GM18907 (cell line): ENCODE measurements around the gene C16orf96.
A peak's percentile ranks its signal among the peaks of the same experiment; 100 is the strongest.

Source experiments
- ATAC-seq: cut with Tn5 transposase; IDR thresholded peaks from one replicate; pipeline ENCODE4 v1.9.1; 2021; ENCODE audit warnings: mild to moderate bottlenecking, moderate library complexity; ENCODE audit not compliant: unreplicated experiment

The C16orf96 gene

GRCh38 chr16:4599037-4599436 is 42.9 kb downstream of the C16orf96 start:
- ATAC-seq: no peak

- ATAC-seq: no peak
These were observed 43.4 kb downstream of the C16orf96 start for GRCh38 chr16:4599545-4599944.

DNA sequence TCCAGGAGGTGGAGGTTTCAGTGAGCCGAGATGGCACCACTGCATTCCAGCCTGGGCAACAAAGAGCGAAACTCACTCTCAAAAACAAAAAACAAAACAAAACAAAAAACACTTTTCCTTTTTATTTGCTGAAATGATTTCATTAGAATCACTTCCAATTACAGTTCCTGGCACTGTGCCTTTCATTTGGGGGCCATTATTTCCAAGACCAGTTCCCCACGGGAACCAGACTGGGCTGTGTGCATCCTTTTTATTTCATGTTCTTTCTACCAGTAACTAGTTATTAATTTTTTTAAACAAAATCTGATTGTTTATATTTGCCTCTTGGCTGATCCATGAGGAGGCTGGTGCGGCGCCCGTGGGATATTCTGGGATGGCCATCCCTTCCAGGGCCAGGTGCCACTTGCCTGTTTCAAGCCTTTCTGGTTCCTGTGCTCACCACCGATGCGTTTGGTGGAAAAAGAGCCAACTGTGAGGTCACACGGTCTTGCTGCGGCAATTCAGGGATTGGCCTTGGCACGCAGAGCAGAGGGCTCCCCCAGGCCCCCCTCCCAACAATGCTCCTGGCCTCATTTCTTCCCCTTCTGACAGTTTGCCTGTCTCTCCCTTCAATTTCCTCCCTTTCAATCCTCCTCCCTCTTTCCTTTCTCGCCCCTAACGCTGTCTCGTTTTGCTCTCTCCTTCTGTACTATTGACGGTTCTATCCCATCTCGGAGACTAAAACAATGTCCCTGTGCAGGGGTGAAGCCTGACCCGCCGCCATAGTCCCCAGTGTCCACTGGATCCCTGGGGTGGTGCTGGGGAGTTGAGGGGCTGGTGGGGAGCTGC is 45.1 kb downstream of the C16orf96 start:
- no peak for ATAC-seq

GRCh38 chr16:4601864-4602186 is 45.7 kb downstream of the C16orf96 start:
- no peak for ATAC-seq

DNA sequence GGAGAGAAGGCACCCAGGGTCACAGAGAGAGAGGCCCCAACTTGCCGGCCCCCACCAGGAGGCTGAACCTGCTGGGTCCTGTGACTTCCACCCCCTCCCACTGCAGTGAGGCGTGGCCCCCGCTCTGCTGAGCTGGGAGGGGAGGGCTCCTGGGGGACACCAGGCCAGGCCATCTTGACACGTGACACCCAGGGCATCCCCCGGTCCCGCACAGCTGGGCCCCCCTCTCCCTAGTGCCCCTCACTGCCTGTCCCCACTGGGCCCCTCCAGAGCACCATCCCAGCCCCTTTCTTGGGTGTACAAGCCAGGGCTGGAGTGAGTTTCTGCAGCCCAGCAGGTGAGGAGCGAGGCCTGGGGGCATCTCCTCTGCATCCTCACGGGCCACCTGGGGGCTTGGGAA is 46.2 kb downstream of the C16orf96 start:
- ATAC-seq: no peak

GRCh38 chr16:4603624-4604170 is 47.6 kb downstream of the C16orf96 start:
- ATAC-seq: no peak

GRCh38 chr16:4604401-4604800 is 48.3 kb downstream of the C16orf96 start:
- ATAC-seq: no peak

GRCh38 chr16:4606354-4606753 is 50.2 kb downstream of the C16orf96 start:
- no peak for ATAC-seq

- no peak for ATAC-seq
These were observed 51.9 kb downstream of the C16orf96 start for GRCh38 chr16:4607841-4608703.

- ATAC-seq: no peak
These were observed 52.5 kb downstream of the C16orf96 start for GRCh38 chr16:4608704-4608980.

GRCh38 chr16:4609200-4610010 is 53.3 kb downstream of the C16orf96 start:
- ATAC-seq: no peak

GRCh38 chr16:4610011-4611005 is 54.2 kb downstream of the C16orf96 start:
- ATAC-seq: no peak

DNA sequence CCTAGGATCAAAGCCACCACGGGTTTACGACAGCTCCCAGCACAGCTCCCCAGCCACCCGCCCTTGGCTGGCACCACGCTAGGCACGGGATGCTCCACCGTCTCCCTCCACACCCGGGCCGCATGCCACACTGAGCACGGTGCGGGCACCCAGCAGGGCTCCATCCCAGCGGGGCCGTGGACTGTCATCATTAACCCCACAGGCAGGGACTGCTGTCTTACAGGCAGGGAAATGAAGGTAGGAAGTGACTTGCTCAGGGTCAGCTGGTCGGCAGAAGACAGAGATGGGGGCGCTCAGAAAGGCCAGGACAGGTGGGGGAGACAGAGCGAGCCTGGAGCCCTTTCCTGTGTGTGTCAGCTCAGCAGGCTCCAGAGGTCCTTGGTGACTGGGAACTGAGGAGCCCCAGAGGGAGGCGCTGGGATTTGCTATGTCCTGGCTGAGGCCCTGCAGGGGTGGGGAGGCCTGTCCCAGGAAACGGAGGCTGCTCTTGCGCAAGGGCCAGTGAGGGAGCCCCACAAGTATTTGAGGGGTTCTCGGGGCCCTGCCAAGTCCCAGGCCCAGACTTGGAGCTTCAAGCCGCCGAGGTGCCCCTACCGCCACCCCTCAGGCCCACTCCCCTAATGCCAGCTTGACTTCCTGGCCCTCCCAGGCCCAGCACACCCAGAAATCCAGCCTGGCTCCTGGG is 55.3 kb downstream of the C16orf96 start:
- ATAC-seq: no peak

DNA sequence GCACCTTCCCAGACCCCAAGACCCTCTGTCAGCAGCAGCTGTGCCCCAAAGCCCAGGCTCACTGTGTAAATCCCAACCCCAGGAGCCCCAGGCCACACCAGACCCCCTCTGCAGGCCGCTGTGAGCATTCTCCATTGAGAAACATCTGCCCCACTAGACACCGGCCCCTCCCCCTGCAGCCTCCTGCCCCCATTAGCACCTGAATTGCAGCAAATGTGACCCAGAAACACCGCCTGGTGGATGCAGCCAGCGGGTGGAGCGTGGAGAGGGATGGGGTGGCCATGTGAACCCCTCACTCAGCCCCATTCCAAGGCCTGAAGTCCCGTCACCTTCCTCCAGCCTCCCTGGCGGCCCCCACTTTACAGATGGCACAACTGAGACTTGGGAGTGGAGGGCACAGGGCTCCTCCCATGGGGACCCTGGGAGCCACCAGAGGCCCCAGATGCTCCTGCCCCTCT is 56.4 kb downstream of the C16orf96 start:
- no peak for ATAC-seq

DNA sequence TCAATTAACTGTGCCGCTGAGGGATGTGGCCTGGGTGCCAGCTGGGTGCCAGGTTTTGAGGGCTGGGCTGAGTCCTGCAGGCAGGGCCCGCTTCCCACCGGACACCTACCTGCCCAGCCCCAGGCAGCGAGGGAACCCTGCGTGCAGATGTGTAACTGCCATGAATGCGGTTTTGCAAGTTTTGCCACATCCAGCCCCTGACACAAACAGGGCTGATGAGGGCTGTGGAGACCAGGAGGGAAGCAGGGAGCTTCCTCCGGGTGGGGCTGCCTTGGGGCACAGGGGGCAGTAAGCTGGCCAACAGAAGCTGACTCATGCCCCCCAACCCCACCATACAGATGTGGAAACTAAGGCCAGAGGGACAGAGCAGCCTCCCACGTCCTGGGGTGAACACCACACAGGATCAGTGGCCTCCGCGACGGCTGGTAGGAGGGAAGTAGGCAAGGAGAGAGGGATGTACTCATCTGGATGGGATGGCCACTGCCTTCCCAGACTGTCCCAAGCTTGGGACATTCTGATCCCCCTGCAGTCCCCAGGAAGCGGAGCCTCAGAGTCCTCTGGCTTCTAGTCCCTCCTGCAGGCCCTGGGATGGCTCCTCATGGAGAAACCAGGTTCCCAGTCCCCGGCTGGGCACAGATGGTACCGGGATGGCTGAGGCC is 57.0 kb downstream of the C16orf96 start:
- ATAC-seq: no peak

DNA sequence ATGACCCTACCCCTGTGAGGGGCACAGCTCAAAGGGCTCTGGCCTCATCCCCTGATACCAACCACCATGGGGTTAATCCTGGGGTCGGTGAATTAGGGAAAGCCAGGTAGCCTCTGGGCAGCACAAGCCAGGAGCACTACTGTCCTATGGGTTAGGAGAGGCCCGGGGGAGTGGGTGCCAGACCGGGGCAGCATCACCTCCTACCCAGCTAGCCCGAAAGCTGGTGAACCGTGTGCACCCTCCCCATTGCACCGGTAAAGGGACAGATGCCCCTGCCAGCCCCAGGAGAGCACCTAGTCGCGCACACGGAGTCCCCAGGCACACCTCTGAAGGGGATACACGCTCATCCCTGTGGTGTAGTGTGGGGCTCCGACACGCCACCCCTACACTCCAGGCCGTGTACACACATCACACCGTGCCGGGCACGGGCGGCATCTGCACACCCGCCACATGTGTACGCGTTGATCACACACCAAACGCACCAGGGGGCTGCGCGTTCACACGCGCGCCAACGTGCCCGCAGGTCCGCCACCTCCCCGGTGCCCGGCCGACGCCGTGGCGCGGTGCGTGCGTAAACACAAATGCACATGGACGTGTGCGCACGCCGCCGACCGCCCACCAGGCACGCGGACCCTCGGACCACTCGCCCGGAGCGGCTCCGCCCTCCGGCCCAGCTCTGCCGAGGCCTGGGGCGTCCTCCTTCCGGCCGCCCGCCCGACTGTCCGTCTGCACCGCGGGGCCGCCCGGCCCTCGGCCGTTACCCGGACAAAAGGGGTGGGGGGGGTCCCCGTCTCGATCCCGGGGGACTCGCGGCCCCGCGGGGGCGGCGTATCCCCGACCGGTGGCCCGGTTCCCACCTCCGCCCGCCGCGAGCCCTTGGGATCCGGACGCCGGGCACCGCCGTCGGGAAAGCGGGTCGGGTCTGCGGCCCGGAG is 57.8 kb downstream of the C16orf96 start:
- ATAC-seq: no peak

DNA sequence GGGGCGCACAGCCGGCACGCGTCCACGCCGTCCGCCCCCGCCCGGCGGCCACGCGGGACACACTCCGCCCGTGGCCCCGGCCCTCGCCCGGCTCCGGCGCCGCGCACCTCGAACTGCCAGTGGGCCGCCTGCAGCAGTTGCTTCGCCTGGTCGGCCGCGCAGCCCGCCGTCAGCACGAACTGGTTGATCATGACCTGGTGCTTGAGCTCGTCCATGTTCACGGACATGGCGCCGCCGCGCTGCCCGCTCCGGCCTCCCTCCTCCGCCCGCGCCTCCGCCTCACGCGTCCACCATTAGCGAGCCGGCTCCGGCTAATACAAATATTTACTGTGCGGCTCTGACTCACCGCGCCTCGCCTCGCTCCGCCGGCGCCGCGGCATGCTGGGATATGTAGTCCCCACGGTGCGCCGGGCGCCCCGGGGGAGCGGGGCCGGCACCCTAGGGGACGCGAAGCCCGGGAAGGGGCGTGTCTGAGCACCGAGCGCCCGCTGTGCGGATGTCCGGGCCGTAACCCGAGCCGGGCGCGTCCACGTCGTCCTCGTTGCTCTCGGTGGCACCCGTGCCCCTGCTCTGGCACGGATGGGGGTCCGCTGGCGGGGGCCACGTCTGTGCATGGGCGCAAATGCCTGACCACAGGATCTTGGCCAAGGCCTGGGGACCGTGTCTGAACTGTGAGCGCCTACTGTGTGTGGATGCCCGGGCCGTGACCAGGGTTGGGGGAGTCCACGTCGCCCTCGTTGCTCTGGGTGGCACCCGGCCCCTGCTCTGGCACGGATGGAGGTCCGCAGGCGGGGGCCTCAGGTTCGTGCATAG is 58.6 kb downstream of the C16orf96 start, which contains the start of gene UBALD1:
Gene UBALD1, minus strand, starts transcription at position 318 of the 813 bp plus-strand sequence. Its CDS starts 91 bp downstream, at position 227.
- peak; percentile 58 for ATAC-seq
